Activated B cell treated with CpG ODN at 0.5 μM for 24 hours (primary cell): ENCODE results near the gene NOPCHAP1. TPM values are rescaled to one million over a fixed set of nuclear protein-coding genes. Genes with fewer than 3 reads are reported as not detected.

Experiments
- ATAC-seq: fragments of 200-7000 bp; cut with Tn5 transposase; one replicate; pipeline ENCODE4 v1.10.0; 2021; ENCODE audit warnings: low read depth, mild to moderate bottlenecking, moderate library complexity
- CTCF ChIA-PET: fragments of 350-600 bp; sonication (Branson Sonifier 250); formaldehyde crosslinking; loops from one replicate; lab custom pipeline; 2021; ENCODE audit warnings: antibody characterized with exemption; lab: Charles Lee
- POLR2A ChIA-PET: fragments of 350-600 bp; sonication (Branson Sonifier 250); formaldehyde crosslinking; loops from one replicate; lab custom pipeline; 2021; ENCODE audit warnings: antibody characterized with exemption; lab: Charles Lee
- DNase-seq: peaks from one replicate; pipeline ENCODE4 v3.0.0; 2022
- H3K27ac Mint-ChIP-seq: one replicate; pipeline ENCODE4 v1.8.0; 2020; ENCODE audit warnings: mixed read lengths
- H3K27me3 Mint-ChIP-seq: one replicate; pipeline ENCODE4 v1.8.0; 2021; ENCODE audit warnings: mixed read lengths
- H3K36me3 Mint-ChIP-seq: one replicate; pipeline ENCODE4 v1.8.0; 2021; ENCODE audit warnings: low read depth, mixed read lengths
- H3K4me1 Mint-ChIP-seq: one replicate; pipeline ENCODE4 v1.8.0; 2021; ENCODE audit warnings: mixed read lengths
- H3K4me3 Mint-ChIP-seq: one replicate; pipeline ENCODE4 v1.8.0; 2020; ENCODE audit warnings: mild to moderate bottlenecking, mixed read lengths
- H3K9me3 Mint-ChIP-seq: one replicate; pipeline ENCODE4 v1.8.0; 2020; ENCODE audit warnings: mixed read lengths
- CTCF ChIP-seq: fragments of 200-600 bp; IDR thresholded peaks from one replicate; pipeline ENCODE4 v1.8.0; 2022; ENCODE audit warnings: antibody characterized with exemption, mild to moderate bottlenecking
- intact Hi-C: fragments of 100-400 bp; cut with micrococcal nuclease; formaldehyde crosslinking; loops from one replicate; pipeline ENCODE4 v1.15.1; 2024
- total RNA-seq: library from RNA; stranded (reverse); gene quantifications from 2 replicates; pipeline ENCODE4 v1.2.3, GENCODE V29; 2022

NOPCHAP1 gene
- total RNA-seq, 1 donor from 2014 or later = 26.4 TPM

- peaks cover 16% of the 10 kb centered on the region for H3K4me1 Mint-ChIP-seq
- H3K27me3 Mint-ChIP-seq = peaks cover 2% of the 10 kb centered on the region
- DNase-seq (no peak), ATAC-seq (no peak)
- CTCF ChIA-PET = no interaction called here
- H3K27ac Mint-ChIP-seq = no peak overlapping the region
- no peaks in the 10 kb centered on the region for H3K36me3 Mint-ChIP-seq
- TF ChIP-seq CTCF = no peak
- intact Hi-C loops = no loop called here
- H3K4me3 Mint-ChIP-seq = no peak overlapping the region
- no peaks in the 10 kb centered on the region for H3K9me3 Mint-ChIP-seq
- POLR2A ChIA-PET = no interaction called here
Observed at GRCh38 chr12:104964856-104965205, 21.3 kb upstream of the NOPCHAP1 start.

- ChIA-PET CTCF (interaction anchor here (1.4 kb wide), 1 partner anchor 8 kb away, joined by 3 read pairs; no protein-coding TSS in a partner anchor), POLR2A (interaction anchor here (1.7 kb wide), 1 partner anchor 36 kb away, joined by 3 read pairs; no protein-coding TSS in a partner anchor)
- Mint-ChIP-seq H3K9me3 (no peaks in the 10 kb centered on the region), H3K36me3 (no peaks in the 10 kb centered on the region), H3K4me3 (no peak overlapping the region), H3K27me3 (no peaks in the 10 kb centered on the region), H3K27ac (peak overlapping the region; percentile 47), H3K4me1 (peaks cover 13% of the 10 kb centered on the region)
- TF ChIP-seq CTCF = no peak
- intact Hi-C loops = loop anchor here (1.0 kb wide), 1 partner anchor 8 kb away; no protein-coding TSS in a partner anchor
- ATAC-seq (peak; percentile 84), DNase-seq (no peak)
Observed at GRCh38 chr12:104966677-104967076, 19.4 kb upstream of the NOPCHAP1 start.

GRCh38 chr12:104969343-104969742, 16.8 kb upstream of the NOPCHAP1 start:
- intact Hi-C loops = no loop called here
- Mint-ChIP-seq H3K4me3 (no peak overlapping the region), H3K27ac (no peak overlapping the region), H3K4me1 (peaks cover 15% of the 10 kb centered on the region), H3K9me3 (no peaks in the 10 kb centered on the region), H3K27me3 (no peaks in the 10 kb centered on the region), H3K36me3 (no peaks in the 10 kb centered on the region)
- POLR2A ChIA-PET = interaction anchor here (0.7 kb wide), 1 partner anchor 97 kb away, joined by 3 read pairs; no protein-coding TSS in a partner anchor
- no peak for ATAC-seq
- TF ChIP-seq CTCF = no peak
- no peak for DNase-seq
- CTCF ChIA-PET = interaction anchor here (2.3 kb wide), 1 partner anchor 10 kb away, joined by 6 read pairs; no protein-coding TSS in a partner anchor

- ChIA-PET POLR2A (no interaction called here), CTCF (interaction anchor here (0.8 to 2.3 kb wide), 2 partner anchors 12 to 248 kb away, joined by 3 to 6 read pairs; no protein-coding TSS in a partner anchor)
- Mint-ChIP-seq H3K27me3 (no peaks in the 10 kb centered on the region), H3K36me3 (no peaks in the 10 kb centered on the region), H3K4me3 (no peak overlapping the region), H3K9me3 (no peaks in the 10 kb centered on the region), H3K27ac (no peak overlapping the region), H3K4me1 (peaks cover 30% of the 10 kb centered on the region)
- TF ChIP-seq CTCF = no peak
- no peak for ATAC-seq
- no peak for DNase-seq
- intact Hi-C loops = no loop called here
Observed at GRCh38 chr12:104971306-104971705, 14.8 kb upstream of the NOPCHAP1 start.

GRCh38 chr12:104973250-104973649, 12.9 kb upstream of the NOPCHAP1 start:
- CTCF ChIA-PET = interaction anchor here (0.7 kb wide), 1 partner anchor 546 kb away, joined by 3 read pairs; no protein-coding TSS in a partner anchor
- H3K27me3 Mint-ChIP-seq = no peaks in the 10 kb centered on the region

More at GRCh38 chr12:104973250-104973649, 12.9 kb upstream of the NOPCHAP1 start:
- intact Hi-C loops = no loop called here
- Mint-ChIP-seq H3K4me1 (peaks cover 40% of the 10 kb centered on the region), H3K27ac (no peak overlapping the region), H3K36me3 (no peaks in the 10 kb centered on the region), H3K9me3 (no peaks in the 10 kb centered on the region), H3K4me3 (no peak overlapping the region)
- POLR2A ChIA-PET = interaction anchor here (0.7 kb wide), 1 partner anchor 686 kb away, joined by 3 read pairs; no protein-coding TSS in a partner anchor
- no peak for ATAC-seq
- no peak for DNase-seq
- no peak for TF ChIP-seq CTCF
